IPS-18a (cell line): ENCODE results near the gene U2AF1L4.

Experiments used
- H3K27ac ChIP-seq: one replicate; pipeline ENCODE4 v1.5.1; 2013; ENCODE audit warnings: low read length
- H3K27me3 ChIP-seq: one replicate; pipeline ENCODE4 v1.6.1; 2013; ENCODE audit warnings: mild to moderate bottlenecking, low read length; ENCODE audit not compliant: control insufficient read depth, insufficient read depth
- H3K36me3 ChIP-seq: one replicate; pipeline ENCODE4 v1.6.1; 2013; ENCODE audit warnings: low read depth, low read length; ENCODE audit not compliant: control insufficient read depth
- H3K4me1 ChIP-seq: one replicate; pipeline ENCODE4 v1.6.1; 2013; ENCODE audit warnings: low read depth, low read length; ENCODE audit not compliant: control insufficient read depth
- H3K4me3 ChIP-seq: one replicate; pipeline ENCODE4 v1.5.1; 2013; ENCODE audit warnings: low read length
- H3K9ac ChIP-seq: one replicate; pipeline ENCODE4 v1.6.1; 2013; ENCODE audit warnings: mild to moderate bottlenecking, low read length, moderate library complexity
- H3K9me3 ChIP-seq: one replicate; pipeline ENCODE4 v1.6.1; 2013; ENCODE audit warnings: low read depth, low read length; ENCODE audit not compliant: control insufficient read depth

Gene U2AF1L4, protein sequence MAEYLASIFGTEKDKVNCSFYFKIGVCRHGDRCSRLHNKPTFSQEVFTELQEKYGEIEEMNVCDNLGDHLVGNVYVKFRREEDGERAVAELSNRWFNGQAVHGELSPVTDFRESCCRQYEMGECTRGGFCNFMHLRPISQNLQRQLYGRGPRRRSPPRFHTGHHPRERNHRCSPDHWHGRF

DNA sequence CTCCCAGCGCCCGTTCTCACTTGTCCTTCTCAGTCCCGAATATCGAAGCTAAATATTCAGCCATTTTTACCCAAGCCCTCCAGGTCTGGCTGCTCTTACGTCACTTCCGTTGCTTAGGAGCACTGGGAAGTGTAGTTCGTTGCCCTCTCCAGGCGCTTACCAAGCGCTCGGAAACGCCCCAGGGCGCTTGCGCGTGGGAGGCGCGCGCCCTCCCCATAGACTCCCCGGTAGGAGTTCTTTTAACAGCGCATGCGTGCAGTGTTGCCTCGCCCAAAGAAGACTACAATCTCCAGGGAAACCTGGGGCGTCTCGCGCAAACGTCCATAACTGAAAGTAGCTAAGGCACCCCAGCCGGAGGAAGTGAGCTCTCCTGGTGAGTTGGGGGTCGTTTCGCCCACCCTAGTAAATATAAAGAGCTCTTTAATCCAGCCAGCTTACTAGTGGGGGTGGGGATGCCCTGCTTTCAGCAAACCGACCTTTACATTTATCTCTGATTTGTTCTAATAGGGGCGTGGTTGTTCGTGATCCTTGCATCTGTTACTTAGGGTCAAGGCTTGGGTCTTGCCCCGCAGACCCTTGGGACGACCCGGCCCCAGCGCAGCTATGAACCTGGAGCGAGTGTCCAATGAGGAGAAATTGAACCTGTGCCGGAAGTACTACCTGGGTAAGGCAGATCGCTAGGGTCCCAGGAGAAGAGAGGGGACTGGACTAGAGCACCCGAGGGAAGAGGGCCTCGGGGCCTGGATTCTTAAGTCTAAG is at the start of gene U2AF1L4, which contains the start of gene PSENEN:
Gene U2AF1L4 (minus strand): TSS at position 91 of the 759 bp plus-strand sequence. CDS start 27 bp downstream, at position 64.
Gene PSENEN (plus strand): TSS at position 324 of the 759 bp plus-strand sequence. CDS start 280 bp downstream, at position 604.
- H3K27ac ChIP-seq = peak within 1 kb of the TSS; percentile 91
- peak within 1 kb of the TSS; percentile 88 for H3K4me3 ChIP-seq
- H3K27me3 ChIP-seq = no peaks in the 10 kb centered on the region
- H3K9me3 ChIP-seq = no peaks in the 10 kb centered on the region
- H3K4me1 ChIP-seq = peaks cover 5% of the 10 kb centered on the region
- H3K9ac ChIP-seq = peak within 1 kb of the TSS; percentile 94
- no peaks in the 10 kb centered on the region for H3K36me3 ChIP-seq

DNA sequence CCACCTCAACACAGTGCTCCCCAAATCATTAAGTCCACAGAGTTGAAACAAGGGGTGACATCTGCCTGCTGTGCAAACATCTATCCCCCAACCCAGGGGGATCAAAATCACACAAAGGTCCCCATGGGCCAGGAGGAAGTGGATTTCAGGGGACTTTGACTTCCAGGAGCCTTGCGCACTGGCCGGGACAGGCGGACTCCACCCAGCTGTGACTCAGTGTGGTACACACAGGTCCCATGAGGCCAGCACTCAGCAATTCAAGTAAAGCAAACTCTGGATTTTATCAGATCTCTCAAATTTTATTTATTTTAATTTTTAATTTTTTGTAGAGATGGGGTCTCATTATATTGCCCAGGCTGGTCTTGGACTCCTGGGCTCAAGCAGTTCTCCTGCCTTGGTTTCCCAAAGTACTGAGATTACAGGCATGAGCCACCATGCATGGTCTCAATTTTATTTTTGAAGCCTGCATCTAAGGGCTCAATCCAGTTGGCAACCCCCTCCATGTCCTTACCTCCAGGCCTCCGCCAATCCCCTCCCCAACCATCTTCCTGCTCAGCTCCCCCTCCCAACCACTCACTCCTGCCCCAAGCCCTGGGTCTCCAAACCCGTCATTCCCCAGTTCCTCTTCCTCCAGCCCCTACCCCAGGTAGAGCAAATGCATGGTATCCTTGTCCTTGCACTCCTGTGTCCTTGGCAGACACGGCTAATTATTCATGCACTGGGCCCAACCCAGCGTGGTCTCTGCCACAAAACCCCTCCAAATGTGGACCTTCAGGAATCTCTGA is 48.4 kb upstream of the U2AF1L4 start:
- H3K36me3 ChIP-seq = no peaks in the 10 kb centered on the region
- H3K9ac ChIP-seq = no peak overlapping the region
- no peaks in the 10 kb centered on the region for H3K9me3 ChIP-seq
- H3K4me1 ChIP-seq = no peaks in the 10 kb centered on the region
- H3K27me3 ChIP-seq = peaks cover 32% of the 10 kb centered on the region
- no peak overlapping the region for H3K4me3 ChIP-seq
- H3K27ac ChIP-seq = no peak overlapping the region

DNA sequence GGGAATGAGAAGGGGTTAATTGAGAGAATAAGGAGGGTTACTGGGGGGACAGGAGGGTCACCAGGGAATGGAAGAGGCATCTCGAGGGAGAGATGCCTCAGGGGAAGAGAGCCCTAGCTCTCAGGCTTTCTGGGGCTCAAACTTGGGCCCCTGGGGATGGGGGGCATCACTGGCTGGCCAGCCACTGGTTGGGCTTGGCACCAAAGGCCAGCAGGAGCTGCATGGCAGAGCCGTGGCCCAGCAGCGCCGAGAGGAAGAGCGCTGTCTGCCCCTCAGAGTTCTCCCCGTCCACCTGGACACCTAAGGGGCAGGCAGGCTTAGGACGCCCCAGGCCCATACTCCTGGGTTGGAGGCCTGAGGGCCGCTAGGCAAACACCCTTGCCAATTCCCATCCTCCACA is 47.7 kb upstream of the U2AF1L4 start:
- Histone ChIP-seq H3K27me3 (peaks cover 28% of the 10 kb centered on the region), H3K9me3 (no peaks in the 10 kb centered on the region), H3K4me1 (no peaks in the 10 kb centered on the region), H3K9ac (no peak overlapping the region), H3K27ac (no peak overlapping the region), H3K4me3 (no peak overlapping the region), H3K36me3 (no peaks in the 10 kb centered on the region)

DNA sequence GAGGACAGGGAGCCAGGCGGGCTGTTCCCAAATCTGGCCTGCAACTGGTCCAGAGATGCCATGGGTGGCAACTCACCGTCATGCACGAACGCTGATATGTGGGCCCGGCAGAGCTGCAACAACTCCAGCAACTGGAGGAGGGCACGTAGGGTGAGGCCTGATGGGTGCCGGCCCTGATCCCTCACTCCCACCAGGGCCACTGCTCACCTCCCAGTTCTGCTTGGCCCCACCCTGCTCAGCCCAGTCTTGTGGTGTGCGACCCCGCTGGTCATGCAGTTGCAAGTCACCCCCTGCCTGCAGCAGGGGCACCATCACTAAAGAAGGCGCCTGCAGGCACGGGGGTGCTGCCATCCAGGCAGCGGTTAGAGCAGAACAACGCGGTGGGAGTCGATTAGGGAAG is 47.1 kb upstream of the U2AF1L4 start:
- Histone ChIP-seq H3K27me3 (peaks cover 23% of the 10 kb centered on the region), H3K9ac (no peak overlapping the region), H3K4me1 (no peaks in the 10 kb centered on the region), H3K27ac (no peak overlapping the region), H3K9me3 (no peaks in the 10 kb centered on the region), H3K36me3 (no peaks in the 10 kb centered on the region), H3K4me3 (no peak overlapping the region)

DNA sequence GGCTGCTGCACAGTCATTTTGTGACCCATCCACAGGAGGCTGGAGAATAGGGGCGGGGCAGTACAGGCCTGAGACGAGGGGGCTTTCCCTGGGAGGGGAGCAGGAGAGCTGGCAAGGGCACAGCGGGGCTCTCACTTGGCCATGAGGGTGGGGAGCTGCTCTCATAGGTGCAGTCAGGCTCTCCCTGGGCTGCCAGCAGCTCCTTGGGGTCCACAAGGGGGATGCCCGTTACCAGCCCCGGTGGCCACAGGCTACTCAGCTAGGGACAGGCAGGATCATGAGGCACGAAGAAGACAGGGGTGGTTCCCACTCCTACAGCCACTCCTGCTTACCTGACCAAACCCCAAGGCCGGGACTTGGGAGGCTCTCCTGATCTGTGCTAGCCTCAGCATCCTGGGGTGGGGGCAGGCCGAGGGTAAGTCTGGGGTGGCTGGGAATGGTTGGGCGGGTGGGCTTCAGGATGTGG is 46.6 kb upstream of the U2AF1L4 start:
- Histone ChIP-seq H3K9ac (no peak overlapping the region), H3K4me3 (no peak overlapping the region), H3K9me3 (no peaks in the 10 kb centered on the region), H3K27ac (no peak overlapping the region), H3K27me3 (peaks cover 18% of the 10 kb centered on the region), H3K4me1 (no peaks in the 10 kb centered on the region), H3K36me3 (no peaks in the 10 kb centered on the region)

DNA sequence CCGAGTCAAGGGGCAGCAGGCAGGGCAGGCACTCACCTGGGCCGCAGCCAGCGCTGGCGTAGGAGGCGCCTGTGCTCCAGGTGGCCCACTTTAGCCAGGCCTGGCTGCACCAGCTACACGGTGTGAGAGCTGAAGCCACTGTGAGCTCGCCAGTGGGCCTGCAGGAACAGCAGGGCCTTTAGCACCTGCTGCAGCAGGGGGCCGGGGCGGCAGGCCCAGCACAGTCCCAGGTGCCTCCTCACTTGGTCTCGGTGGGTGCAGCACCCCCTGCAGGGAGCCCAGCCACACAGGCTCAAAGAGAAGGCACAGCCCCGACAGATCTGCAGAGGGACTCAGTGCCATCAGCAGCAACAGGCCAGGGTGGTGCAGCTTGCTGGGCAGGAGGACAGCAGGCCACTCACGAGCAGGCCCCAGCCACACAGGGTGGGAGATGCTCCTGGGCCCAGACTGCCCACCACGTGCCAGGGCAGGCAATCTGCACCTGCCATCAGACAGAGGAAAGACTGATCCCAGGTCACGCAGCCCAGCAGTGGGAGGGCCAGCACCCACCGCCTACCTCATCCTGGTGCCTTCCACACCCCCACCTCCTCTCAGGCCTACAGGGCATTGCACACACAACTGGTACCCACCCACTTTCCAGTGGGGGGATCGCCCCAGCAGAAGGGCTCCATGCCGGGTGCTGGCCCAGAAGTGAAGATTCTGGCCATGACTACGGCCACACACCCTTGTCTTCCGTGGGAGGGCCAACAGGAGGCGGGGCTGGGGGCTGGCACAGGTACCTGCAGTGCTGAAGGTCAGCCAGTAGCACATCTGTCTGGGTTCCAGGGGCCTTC is 46.0 kb upstream of the U2AF1L4 start:
- Histone ChIP-seq H3K36me3 (no peaks in the 10 kb centered on the region), H3K4me3 (no peak overlapping the region), H3K9me3 (no peaks in the 10 kb centered on the region), H3K27me3 (peaks cover 12% of the 10 kb centered on the region), H3K27ac (no peak overlapping the region), H3K9ac (no peak overlapping the region), H3K4me1 (no peaks in the 10 kb centered on the region)

DNA sequence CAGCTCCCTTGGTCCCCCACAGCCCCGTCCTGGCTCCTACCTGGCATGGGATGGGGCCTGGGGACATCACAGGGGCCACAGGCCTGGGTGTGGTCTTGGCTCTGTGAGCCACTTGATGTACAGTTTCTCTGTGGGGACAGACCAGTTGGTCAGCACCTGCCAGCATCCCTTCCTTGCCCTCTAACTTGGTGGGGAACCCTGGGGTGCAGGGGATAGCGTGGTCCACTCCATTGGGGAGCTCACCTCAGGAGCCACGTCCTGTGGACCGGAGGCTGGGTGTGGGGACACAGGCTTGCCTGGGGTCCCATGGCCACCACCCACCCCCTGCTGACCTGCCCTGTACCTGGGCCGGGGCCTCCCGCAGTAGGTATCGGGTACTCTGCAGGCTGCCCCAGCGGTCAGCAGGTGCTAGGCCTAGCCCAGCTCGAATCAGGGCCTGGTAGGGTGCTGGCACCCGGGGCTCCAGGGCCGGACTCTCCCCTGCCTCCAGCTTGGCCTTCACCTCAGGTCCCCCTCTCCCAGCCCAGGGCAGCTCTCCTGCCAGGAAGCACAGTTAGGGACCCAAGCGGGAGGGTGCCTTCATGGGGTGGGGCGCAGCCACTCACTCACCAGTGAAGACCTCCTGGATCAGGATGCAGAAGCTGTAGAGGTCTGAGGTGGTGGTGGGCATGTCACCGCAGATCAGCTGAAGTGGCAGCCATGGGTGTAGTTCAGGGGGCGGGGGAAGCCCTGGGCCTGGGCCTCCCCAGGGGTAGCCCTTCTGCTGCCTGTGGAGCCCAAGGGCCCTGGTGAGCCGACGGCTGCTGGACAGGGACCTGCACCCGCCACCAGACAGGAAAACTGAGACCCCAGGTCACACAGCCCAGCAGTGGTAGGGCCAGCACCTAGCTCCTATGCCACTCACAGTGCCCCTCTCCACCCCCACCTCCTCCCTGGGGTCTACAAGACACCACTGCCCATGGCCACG is 45.0 kb upstream of the U2AF1L4 start:
- Histone ChIP-seq H3K9me3 (no peaks in the 10 kb centered on the region), H3K4me1 (no peaks in the 10 kb centered on the region), H3K27me3 (peaks cover 2% of the 10 kb centered on the region), H3K9ac (no peak overlapping the region), H3K4me3 (no peak overlapping the region), H3K27ac (no peak overlapping the region), H3K36me3 (no peaks in the 10 kb centered on the region)

DNA sequence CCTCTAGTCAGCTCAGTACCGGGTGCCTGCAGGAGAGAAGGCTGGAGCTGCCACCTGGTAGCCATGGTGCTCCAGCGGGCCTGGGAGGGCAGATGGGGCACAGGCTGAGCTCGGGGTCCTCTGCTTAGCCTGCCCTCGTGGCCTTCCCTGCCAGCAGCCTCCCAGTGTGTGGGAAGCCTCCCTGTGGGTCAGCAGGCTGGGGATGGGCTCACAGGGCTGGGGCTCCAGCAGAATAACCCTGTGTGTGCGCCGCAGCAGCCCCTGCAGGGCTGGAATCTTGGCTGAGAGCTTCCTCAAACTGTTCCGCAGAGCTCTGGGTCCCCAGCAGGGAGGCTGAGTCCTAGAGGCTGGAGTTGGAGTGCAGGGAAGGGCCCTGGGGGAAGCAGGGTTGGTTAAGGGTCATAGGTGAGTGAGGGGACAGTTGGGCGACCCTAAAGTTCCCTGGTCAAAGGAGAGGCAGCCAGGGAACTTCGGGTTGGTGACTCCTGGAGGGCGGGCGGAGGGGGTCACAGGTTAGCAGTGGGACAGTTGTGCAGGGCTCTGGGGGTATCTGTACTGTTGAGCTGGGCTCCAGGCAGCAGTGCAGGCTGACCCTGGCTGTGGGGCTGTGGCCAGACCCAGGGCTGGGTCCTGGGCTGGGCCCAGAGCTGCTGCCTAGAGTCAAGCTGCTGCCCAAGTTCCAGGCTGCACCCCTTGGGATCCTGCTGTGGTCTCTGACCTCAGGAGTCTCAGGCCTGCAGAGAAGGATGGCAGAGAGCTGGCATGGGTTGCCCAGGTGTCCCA is 44.2 kb upstream of the U2AF1L4 start:
- no peaks in the 10 kb centered on the region for H3K9me3 ChIP-seq
- H3K36me3 ChIP-seq = no peaks in the 10 kb centered on the region
- H3K4me3 ChIP-seq = no peak overlapping the region
- H3K27ac ChIP-seq = no peak overlapping the region
- no peak overlapping the region for H3K9ac ChIP-seq
- H3K27me3 ChIP-seq = no peaks in the 10 kb centered on the region
- H3K4me1 ChIP-seq = no peaks in the 10 kb centered on the region

DNA sequence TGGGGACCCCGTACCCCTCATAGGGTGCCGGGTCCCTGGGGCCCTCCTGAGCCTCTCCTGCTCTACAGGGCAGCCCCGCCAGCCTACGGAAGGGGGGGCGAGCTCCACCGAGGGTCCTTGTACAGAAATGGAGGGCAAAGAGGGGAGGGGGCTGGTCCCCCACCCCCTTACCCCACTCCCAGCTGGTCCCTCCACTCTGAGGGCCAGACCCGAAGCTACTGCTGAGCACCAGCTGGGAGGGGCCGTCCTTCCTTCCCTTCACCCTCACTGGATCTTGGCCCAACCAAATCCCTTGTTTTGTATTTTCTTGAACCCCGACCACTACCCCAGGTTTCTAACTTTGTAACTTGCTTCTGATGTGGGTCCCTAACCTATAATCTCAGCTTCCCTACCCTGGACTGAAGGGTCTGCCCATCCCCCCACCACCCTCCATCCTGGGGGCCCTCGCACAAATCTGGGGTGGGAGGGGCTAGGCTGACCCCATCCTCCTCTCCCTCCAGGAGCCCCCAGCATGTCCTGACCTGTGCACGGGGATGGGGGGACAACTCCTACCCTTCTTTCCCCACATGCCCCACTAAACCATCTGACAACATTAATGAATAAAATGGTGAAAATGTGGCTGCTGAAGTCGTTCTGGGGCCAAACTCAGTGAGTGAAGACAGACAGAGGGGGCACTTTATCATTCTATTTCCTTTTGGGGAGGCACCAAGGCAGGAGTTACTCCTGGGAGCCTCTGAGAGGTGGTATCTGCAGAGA is 43.2 kb upstream of the U2AF1L4 start:
- Histone ChIP-seq H3K9ac (no peak overlapping the region), H3K27ac (no peak overlapping the region), H3K36me3 (no peaks in the 10 kb centered on the region), H3K9me3 (no peaks in the 10 kb centered on the region), H3K4me1 (peaks cover 3% of the 10 kb centered on the region), H3K27me3 (no peaks in the 10 kb centered on the region), H3K4me3 (no peak overlapping the region)
